IMR-90 (cell line): ENCODE results near the gene SUPT3H. TPM values are rescaled to one million over a fixed set of nuclear protein-coding genes. Genes with fewer than 3 reads are reported as not detected.

Source experiments
- ATAC-seq: fragments of 200-7000 bp; cut with Tn5 transposase; 2 replicates; pipeline ENCODE4 v1.9.1; 2020; ENCODE audit warnings: low read depth, mild to moderate bottlenecking, moderate library complexity
- BruUV-seq: library from RNA; stranded (reverse); fragments of 400-500 nt; replicated peaks from 2 replicates; lab custom pipeline; 2021; lab: Mats Ljungman, UMichigan
- CTCF ChIA-PET: fragments of 300-600 bp; formaldehyde crosslinking; extraction: SDS; loops from one replicate; lab custom pipeline; 2021; ENCODE audit warnings: antibody characterized with exemption; lab: Yijun Ruan, JAX
- POLR2A ChIA-PET: fragments of 300-600 bp; sonication (Branson Sonifier 250); formaldehyde crosslinking; loops from one replicate; lab custom pipeline; 2022; ENCODE audit warnings: antibody characterized with exemption; ENCODE audit not compliant: unreplicated experiment; lab: Charles Lee
- DNase-seq: peaks from one replicate; pipeline ENCODE4 v3.0.0; 2013
- H2AFZ ChIP-seq: replicated peaks from 2 replicates; pipeline ENCODE3; 2013; ENCODE audit warnings: low read length, mild to moderate bottlenecking; ENCODE audit not compliant: poor library complexity
- H2AK5ac ChIP-seq: 2 replicates; pipeline ENCODE4 v1.6.1; 2013; ENCODE audit warnings: low read depth, low read length, inconsistent platforms
- H2AK9ac ChIP-seq: replicated peaks from 2 replicates; pipeline ENCODE3; 2013; ENCODE audit warnings: mild to moderate bottlenecking, low read depth, low read length, moderate library complexity; ENCODE audit not compliant: poor library complexity
- H2BK120ac ChIP-seq: 2 replicates; pipeline ENCODE4 v1.6.1; 2013; ENCODE audit warnings: low read depth, low read length, inconsistent platforms
- H2BK15ac ChIP-seq: 3 replicates; pipeline ENCODE4 v1.6.1; 2013; ENCODE audit warnings: low read depth, low read length, inconsistent platforms
- H2BK20ac ChIP-seq: 2 replicates; pipeline ENCODE4 v1.6.1; 2013; ENCODE audit warnings: low read depth, mild to moderate bottlenecking, inconsistent platforms, low read length, moderate library complexity
- H2BK5ac ChIP-seq: 2 replicates; pipeline ENCODE4 v1.6.1; 2013; ENCODE audit warnings: mild to moderate bottlenecking, low read depth, low read length, inconsistent platforms; ENCODE audit not compliant: poor library complexity, severe bottlenecking
- H3K14ac ChIP-seq: replicated peaks from 2 replicates; pipeline ENCODE4 v1.6.1; 2013; ENCODE audit warnings: low read depth, low read length, inconsistent platforms
- H3K18ac ChIP-seq: 2 replicates; pipeline ENCODE4 v1.6.1; 2013; ENCODE audit warnings: low read depth, low read length, control low read depth
- H3K23ac ChIP-seq: 2 replicates; pipeline ENCODE4 v1.6.1; 2013; ENCODE audit warnings: low read depth, low read length, inconsistent platforms
- H3K27ac ChIP-seq: 2 replicates; pipeline ENCODE4 v1.5.1; 2013; ENCODE audit warnings: mild to moderate bottlenecking, control low read depth, low read length; ENCODE audit not compliant: insufficient read depth
- H3K27me3 ChIP-seq: 2 replicates; pipeline ENCODE4 v1.6.1; 2013; ENCODE audit warnings: low read length; ENCODE audit not compliant: control insufficient read depth, insufficient read depth
- H3K36me3 ChIP-seq: 2 replicates; pipeline ENCODE4 v1.6.1; 2013; ENCODE audit warnings: low read length, mixed read lengths; ENCODE audit not compliant: control insufficient read depth, insufficient read depth
- H3K4ac ChIP-seq: 2 replicates; pipeline ENCODE4 v1.6.1; 2013; ENCODE audit warnings: low read depth, low read length, inconsistent platforms
- H3K4me1 ChIP-seq: 2 replicates; pipeline ENCODE4 v1.6.1; 2013; ENCODE audit warnings: low read length, mixed read lengths; ENCODE audit not compliant: control insufficient read depth, insufficient read depth
- H3K4me2 ChIP-seq: 2 replicates; pipeline ENCODE4 v1.6.1; 2013; ENCODE audit warnings: low read depth, mild to moderate bottlenecking, control low read depth, low read length, moderate library complexity
- H3K4me3 ChIP-seq: 2 replicates; pipeline ENCODE4 v1.5.1; 2013; ENCODE audit warnings: low read depth, mild to moderate bottlenecking, control low read depth, low read length, moderate library complexity; ENCODE audit not compliant: insufficient read depth
- H3K56ac ChIP-seq: 2 replicates; pipeline ENCODE4 v1.6.1; 2013; ENCODE audit warnings: low read length, inconsistent platforms; ENCODE audit not compliant: insufficient read depth; ENCODE audit errors: extremely low read depth
- H3K79me1 ChIP-seq, 2 experiments: 2 replicates each; pipeline ENCODE4 v1.6.1; 2013; ENCODE audit warnings: low read length in 2 of 2, inconsistent platforms in 1 of 2, low read depth in 1 of 2
- H3K9ac ChIP-seq: 2 replicates; pipeline ENCODE4 v1.6.1; 2013; ENCODE audit warnings: low read depth, low read length, control low read depth
- H3K9me1 ChIP-seq: 2 replicates; pipeline ENCODE4 v1.6.1; 2013; ENCODE audit warnings: low read length, inconsistent platforms; ENCODE audit not compliant: insufficient read depth
- H3K9me3 ChIP-seq: 2 replicates; pipeline ENCODE4 v1.6.1; 2013; ENCODE audit warnings: low read length; ENCODE audit not compliant: control insufficient read depth, insufficient read depth
- H4K20me1 ChIP-seq: 2 replicates; pipeline ENCODE4 v1.6.1; 2013; ENCODE audit warnings: low read length, inconsistent platforms; ENCODE audit not compliant: insufficient read depth
- H4K5ac ChIP-seq: 2 replicates; pipeline ENCODE4 v1.6.1; 2013; ENCODE audit warnings: mild to moderate bottlenecking, low read depth, low read length, control low read depth
- H4K8ac ChIP-seq, 2 experiments: 2 replicates each; pipeline ENCODE4 v1.6.1; 2013; ENCODE audit warnings: low read depth in 2 of 2, low read length in 2 of 2, control low read depth in 1 of 2, inconsistent platforms in 1 of 2
- H4K91ac ChIP-seq: 2 replicates; pipeline ENCODE4 v1.6.1; 2013; ENCODE audit warnings: low read depth, low read length, inconsistent platforms; ENCODE audit not compliant: insufficient read depth
- BHLHE40 ChIP-seq: fragments of 150-350 bp; IDR thresholded peaks from 2 replicates; pipeline ENCODE4 v1.6.1; 2016; ENCODE audit warnings: mild to moderate bottlenecking, low read depth, low read length
- CEBPB ChIP-seq: IDR thresholded peaks from 2 replicates; pipeline ENCODE4 v1.6.1; 2012; ENCODE audit warnings: low read depth, low read length, improper control_type of control experiment
- CTCF ChIP-seq: conservative IDR thresholded peaks from 2 replicates; pipeline ENCODE4 v1.5.1; 2012; ENCODE audit warnings: mild to moderate bottlenecking, low read depth, low read length, improper control_type of control experiment
- ELK1 ChIP-seq: fragments of 150-350 bp; IDR thresholded peaks from 2 replicates; pipeline ENCODE4 v1.6.1; 2016; ENCODE audit warnings: low read depth, mild to moderate bottlenecking, low read length, moderate library complexity, borderline replicate concordance
- FOS ChIP-seq: fragments of 150-350 bp; IDR thresholded peaks from 2 replicates; pipeline ENCODE4 v1.6.1; 2016; ENCODE audit warnings: low read depth, low read length
- MAFK ChIP-seq: IDR thresholded peaks from 2 replicates; pipeline ENCODE4 v1.6.1; 2012; ENCODE audit warnings: low read depth, low read length, improper control_type of control experiment
- MAZ ChIP-seq: IDR thresholded peaks from 2 replicates; pipeline ENCODE4 v1.6.1; 2012; ENCODE audit warnings: low read depth, mild to moderate bottlenecking, low read length, improper control_type of control experiment, moderate library complexity, borderline replicate concordance
- MXI1 ChIP-seq: IDR thresholded peaks from 2 replicates; pipeline ENCODE4 v1.6.1; 2012; ENCODE audit warnings: low read depth, mild to moderate bottlenecking, low read length, moderate library complexity, borderline replicate concordance
- NFE2L2 ChIP-seq: fragments of 150-350 bp; IDR thresholded peaks from 2 replicates; pipeline ENCODE4 v1.6.1; 2016; ENCODE audit warnings: low read depth, mild to moderate bottlenecking, low read length
- POLR2A ChIP-seq: IDR thresholded peaks from 2 replicates; pipeline ENCODE4 v1.6.1; 2012; ENCODE audit warnings: mild to moderate bottlenecking, low read depth, low read length
- RAD21 ChIP-seq: IDR thresholded peaks from 2 replicates; pipeline ENCODE4 v1.6.1; 2012; ENCODE audit warnings: low read length, improper control_type of control experiment
- RFX5 ChIP-seq: IDR thresholded peaks from 2 replicates; pipeline ENCODE4 v1.8.0; 2012; ENCODE audit warnings: low read depth, mild to moderate bottlenecking, low read length, moderate library complexity
- SMC3 ChIP-seq: fragments of 150-350 bp; IDR thresholded peaks from 2 replicates; pipeline ENCODE4 v1.6.1; 2016; ENCODE audit warnings: low read depth, mild to moderate bottlenecking, antibody characterized with exemption, low read length, moderate library complexity
- USF2 ChIP-seq: fragments of 150-350 bp; IDR thresholded peaks from 2 replicates; pipeline ENCODE4 v1.6.1; 2017; ENCODE audit warnings: mild to moderate bottlenecking, antibody characterized with exemption, low read length, low read depth
- WGBS, 2 experiments: methylation state at CpG; one replicate each; pipeline versions ENCODE4 v1.1.5 to v1.1.7; 2013; ENCODE audit warnings: missing lambda C conversion rate in 2 of 2; ENCODE audit not compliant: insufficient read length in 1 of 2; ENCODE audit errors: extremely low coverage in 2 of 2; 5-methylcytosine and 5-hydroxymethylcytosine counted together
- dilution Hi-C: fragments of 300-500 bp; cut with HindIII; formaldehyde crosslinking; loops from one replicate; pipeline ENCODE4 v1.14.3; 2018; ENCODE audit warnings: low sequenced_read_pairs; ENCODE audit not compliant: unreplicated experiment
- in situ Hi-C: fragments of 300-500 bp; cut with MboI; formaldehyde crosslinking; loops from 3 replicates; pipeline ENCODE4 v1.14.3; 2019; ENCODE audit warnings: low sequenced_read_pairs, inconsistent platforms, mixed read lengths
- intact Hi-C: fragments of 100-400 bp; cut with micrococcal nuclease; formaldehyde crosslinking; loops from 2 replicates; pipeline ENCODE4 v1.10.0; 2022
- polyA plus RNA-seq, 3 experiments: library from polyadenylated mRNA; depleted of rRNA; stranded (reverse); fragments of >200 nt; gene quantifications; 2 replicates each; pipeline ENCODE4 v1.2.3, GENCODE V29; 2012; ENCODE audit warnings: low replicate concordance in 1 of 3
- total RNA-seq: library from RNA; depleted of rRNA; stranded (reverse); fragments of >200 nt; gene quantifications from 2 replicates; pipeline ENCODE4 v1.2.3, GENCODE V29; 2012

Gene SUPT3H
- total and polyA plus RNA-seq, 2 of the 4 experiments (the other 2 are of a cell fraction) = 4.5 to 5.0 TPM

GRCh38 chr6:45195137-45195536 lies 182.6 kb downstream of the SUPT3H start:
- ChIA-PET CTCF (interaction anchor here (0.7 kb wide), 1 partner anchor 10 kb away, joined by 3 read pairs; no protein-coding TSS in a partner anchor), POLR2A (no interaction called here)
- Histone ChIP-seq H3K27me3 (no peaks in the 10 kb centered on the region), H3K4me1 (no peaks in the 10 kb centered on the region), H3K23ac (no peak overlapping the region), H3K4ac (no peak overlapping the region), H2AFZ (no peak overlapping the region), H2BK5ac (no peak overlapping the region), H4K8ac (no peak overlapping the region), H4K20me1 (no peaks in the 10 kb centered on the region), H4K5ac (no peak overlapping the region), H3K79me1 (no peaks in the 10 kb centered on the region), H2BK20ac (no peak overlapping the region), H3K9me3 (no peaks in the 10 kb centered on the region), H3K27ac (no peak overlapping the region), H3K36me3 (no peaks in the 10 kb centered on the region), H3K9ac (no peak overlapping the region), H2AK9ac (no peak overlapping the region), H3K56ac (no peak overlapping the region), H3K14ac (no peak overlapping the region), H3K4me2 (no peak overlapping the region), H2BK120ac (no peak overlapping the region), H2AK5ac (no peak overlapping the region), H3K18ac (no peak overlapping the region), H4K91ac (no peak overlapping the region), H3K4me3 (no peak overlapping the region), H2BK15ac (no peak overlapping the region), H3K9me1 (no peaks in the 10 kb centered on the region)
- ATAC-seq (no peak), DNase-seq (no peak)
- TF ChIP-seq MAFK = no peak
- no peak for TF ChIP-seq RFX5
- TF ChIP-seq BHLHE40 = no peak
- TF ChIP-seq MXI1 = no peak
- TF ChIP-seq CTCF = no peak
- TF ChIP-seq SMC3 = no peak
- TF ChIP-seq USF2 = no peak
- no peak for TF ChIP-seq FOS
- no peak for TF ChIP-seq ELK1
- TF ChIP-seq RAD21 = no peak
- TF ChIP-seq MAZ = no peak
- TF ChIP-seq CEBPB = no peak
- TF ChIP-seq POLR2A = no peak
- no peak for TF ChIP-seq NFE2L2
- BruUV-seq = no TSS peak
- intact Hi-C loops = no loop called here
- dilution Hi-C loops = no loop called here
- in situ Hi-C loops = no loop called here
- no CpG with 5 or more reads among the region's 1 CpG for WGBS, 2 experiments
